Nucleus accumbens (tissue), 56 donors: ENCODE measurements around the gene PRKCSH.
"Not testable (repeated sequence)": the region's sequence is repeated elsewhere in the genome, so short reads cannot be mapped to it uniquely, and the experiment has no call there.

ENCODE experiments used
- DNase-seq, 56 donors: peaks; one replicate each; lab custom pipeline; 2025; lab: John Stamatoyannopoulos, UW

Gene PRKCSH

GRCh38 chr19:11418549-11419506 is 16.6 kb upstream of the PRKCSH start, which contains the start of gene RGL3:
Gene RGL3 (minus strand): TSS chr19:11419314. CDS start chr19:11419278, 36 bp downstream.
- DNase-seq, result peak in 2 of 56 donors; percentile 30 to 52

- peak in 4 of 56 donors; percentile 4 to 43 (median 12) for DNase-seq
These were observed 14.7 kb upstream of the PRKCSH start for GRCh38 chr19:11420429-11421370.

DNA sequence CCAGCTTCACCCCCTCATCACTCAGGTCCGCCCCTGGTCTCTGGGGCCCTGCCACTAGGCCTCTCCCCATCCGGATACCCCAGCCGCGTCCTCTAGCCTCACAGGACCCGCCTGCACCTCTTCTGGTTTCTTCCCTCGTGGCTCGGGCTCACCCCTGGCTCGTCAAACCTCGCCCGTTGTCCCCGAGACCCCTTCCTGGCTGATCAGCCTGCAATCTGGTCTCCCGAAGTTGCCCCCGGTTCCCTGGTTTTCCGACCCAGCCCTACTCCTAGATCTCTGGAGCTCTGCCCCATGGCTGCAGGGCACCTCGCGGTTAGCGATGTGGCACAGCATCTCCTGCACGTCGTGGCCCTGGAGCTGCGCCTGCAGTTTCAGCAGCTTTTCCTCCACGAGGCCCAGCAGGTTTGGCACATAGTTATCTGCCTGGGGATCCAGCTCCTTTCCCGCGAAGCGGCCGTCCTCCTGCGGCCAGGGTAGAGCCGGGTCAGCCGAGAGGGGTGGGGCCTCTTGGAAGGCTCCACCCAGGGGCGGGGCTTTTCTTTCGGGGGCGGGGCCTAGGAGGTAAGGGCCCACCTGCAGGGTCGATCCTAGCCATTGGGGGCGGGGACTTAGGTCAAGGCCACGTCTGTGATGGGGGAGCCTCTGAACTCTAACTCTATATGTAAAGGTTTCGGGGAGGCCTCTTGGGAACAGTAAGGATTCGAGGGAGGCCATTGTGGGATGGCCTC is 13.9 kb upstream of the PRKCSH start:
- peak in 1 of 56 donors; percentile 30 for DNase-seq

DNA sequence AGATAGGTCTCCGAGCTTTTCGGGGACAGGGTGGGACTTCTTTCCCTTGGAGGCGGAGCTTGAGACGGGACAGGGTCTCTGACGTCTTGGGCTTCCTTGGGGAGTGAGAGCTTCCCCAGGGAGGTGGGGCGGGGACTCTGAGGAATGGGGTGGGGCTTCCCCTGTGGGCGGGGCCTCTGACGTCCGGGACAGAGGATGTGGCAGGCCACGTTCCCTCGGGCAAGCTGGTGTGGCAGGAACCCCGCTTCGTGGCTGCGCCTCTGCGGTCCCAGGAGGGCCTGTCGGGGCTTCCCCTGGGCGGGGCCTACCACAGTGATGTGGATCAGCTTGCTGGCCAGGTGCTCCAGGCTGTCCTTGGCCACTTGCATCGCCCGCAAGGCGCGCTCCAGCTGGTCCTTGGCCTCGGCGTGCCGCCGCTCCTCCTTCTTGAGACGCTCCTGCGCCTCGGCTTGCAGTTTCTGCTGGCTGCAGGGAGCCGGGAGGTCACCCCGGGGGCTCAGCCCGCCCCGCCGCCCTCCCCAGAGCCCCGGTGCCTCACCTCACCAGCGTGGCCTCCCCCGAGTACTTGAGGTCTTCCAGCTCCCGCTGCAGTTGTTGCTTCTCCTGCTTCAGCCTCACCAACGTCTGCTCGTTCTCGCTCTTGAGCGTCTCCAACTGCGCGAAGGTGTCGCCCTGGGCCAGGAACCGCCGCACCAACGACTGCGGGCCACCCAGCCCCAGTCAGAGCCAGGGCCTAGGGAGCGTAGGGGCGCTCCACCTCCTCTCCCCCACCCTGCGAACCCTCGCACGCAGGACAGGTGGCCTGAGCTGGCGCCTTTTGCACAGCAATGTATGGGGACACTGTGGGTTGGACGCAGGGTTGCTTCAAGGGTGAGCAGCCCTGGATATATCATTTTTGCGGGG is 13.0 kb upstream of the PRKCSH start:
- DNase-seq, result peak in 22 of 56 donors; percentile 4 to 55 (median 20)

- DNase-seq, result no peak
These were observed 12.2 kb upstream of the PRKCSH start for GRCh38 chr19:11423164-11423790.

DNA sequence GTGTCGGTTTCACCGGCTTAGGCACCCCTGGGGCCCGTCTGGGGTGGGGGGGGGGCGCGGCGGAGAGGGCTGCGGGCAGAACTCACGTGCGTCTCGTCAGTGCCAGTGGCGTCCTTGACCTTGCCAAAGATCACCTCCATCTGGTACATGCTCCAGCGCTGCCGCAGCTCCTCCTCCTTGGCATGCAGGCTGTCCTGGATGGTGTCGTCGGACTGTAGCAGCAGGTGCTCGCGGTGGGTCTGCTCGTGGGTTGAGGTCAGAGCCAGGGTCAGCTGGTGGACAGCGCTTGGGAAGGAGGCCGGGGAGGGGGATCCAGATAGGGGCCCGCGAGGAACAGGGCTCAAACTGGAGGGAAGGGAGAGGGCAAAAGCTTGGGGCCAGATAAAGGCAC is 11.6 kb upstream of the PRKCSH start:
- no peak for DNase-seq

- DNase-seq, result no peak
These were observed 9.5 kb upstream of the PRKCSH start for GRCh38 chr19:11425719-11426457.

- DNase-seq, result no peak
These were observed 8.8 kb upstream of the PRKCSH start for GRCh38 chr19:11426656-11427055.

DNA sequence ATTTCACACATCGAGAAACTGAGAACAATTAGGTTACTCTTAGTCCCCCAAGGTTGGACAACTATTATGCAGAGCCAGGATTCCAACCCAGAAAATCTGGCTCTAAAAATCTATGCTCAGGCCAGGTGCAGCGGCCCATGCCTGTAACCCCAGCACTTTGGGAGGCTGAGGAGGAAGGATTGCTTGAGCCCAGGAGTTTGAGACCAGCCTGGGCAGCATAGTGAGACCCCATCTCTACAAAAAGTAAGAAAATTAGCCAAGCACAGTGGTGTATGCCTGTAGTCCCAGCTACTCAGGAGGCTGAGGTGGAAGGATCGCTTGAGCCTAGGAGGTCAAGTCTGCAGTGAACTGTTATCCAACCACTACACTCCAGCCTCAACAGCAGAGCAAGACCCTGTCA is 1.9 kb upstream of the PRKCSH start:
- not testable (repeated sequence) for DNase-seq

DNA sequence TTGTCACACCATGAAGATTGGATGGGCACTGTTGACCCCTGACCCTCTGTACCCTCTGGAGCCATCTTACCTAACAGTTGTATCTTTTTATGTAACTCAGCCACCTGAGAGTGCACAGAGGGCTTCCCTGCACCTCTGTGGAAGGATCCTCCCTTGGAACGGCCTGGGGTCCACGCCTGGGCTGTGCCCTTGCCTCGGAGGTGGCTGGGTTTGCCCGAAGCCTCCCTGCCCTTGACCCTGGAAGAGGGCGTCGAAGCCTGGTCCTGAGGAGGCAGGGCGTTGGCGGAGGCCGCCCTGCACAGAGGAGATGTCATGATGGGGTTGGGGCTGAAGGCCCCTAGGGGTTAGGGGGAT is 755 bp upstream of the PRKCSH start:
- no peak for DNase-seq

DNA sequence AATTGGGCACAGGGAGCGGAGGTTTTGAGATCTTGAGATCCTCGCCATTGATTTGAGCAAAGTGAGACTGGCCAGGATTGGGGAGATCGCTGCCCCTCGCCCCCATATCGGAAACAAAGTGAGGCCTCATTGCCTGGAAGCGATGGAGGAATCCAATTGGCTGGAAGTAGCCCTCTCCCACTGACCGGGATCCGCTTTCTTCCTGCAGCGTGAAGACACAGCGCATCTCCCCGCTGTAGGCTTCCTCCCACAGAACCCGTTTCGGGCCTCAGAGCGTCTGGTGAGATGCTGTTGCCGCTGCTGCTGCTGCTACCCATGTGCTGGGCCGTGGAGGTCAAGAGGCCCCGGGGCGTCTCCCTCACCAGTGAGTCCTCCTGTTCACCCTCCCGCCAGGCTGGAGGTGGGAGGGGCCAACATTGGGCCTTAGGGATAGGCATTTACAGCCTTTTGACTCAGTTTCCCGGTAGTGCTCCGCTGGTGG is 438 bp downstream of the PRKCSH start:
- no peak for DNase-seq

DNA sequence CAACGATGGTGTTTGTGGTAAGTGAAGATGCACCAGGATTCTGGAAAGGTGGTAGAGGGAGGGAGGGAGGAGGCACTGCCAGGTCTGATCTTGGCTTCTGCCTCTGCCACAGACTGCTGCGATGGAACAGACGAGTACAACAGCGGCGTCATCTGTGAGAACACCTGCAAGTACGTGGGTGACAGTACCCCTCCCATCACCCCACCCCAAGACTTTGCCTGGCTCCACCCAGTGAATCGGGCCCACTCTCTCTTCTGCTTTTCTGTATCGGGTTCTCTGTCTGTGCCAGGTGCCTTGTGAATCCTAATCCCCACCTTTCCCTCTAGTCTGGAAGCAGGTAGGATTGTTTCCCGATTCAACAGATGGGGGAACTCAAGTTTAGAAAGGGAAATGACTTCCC is 2.5 kb downstream of the PRKCSH start:
- DNase-seq, result no peak

DNA sequence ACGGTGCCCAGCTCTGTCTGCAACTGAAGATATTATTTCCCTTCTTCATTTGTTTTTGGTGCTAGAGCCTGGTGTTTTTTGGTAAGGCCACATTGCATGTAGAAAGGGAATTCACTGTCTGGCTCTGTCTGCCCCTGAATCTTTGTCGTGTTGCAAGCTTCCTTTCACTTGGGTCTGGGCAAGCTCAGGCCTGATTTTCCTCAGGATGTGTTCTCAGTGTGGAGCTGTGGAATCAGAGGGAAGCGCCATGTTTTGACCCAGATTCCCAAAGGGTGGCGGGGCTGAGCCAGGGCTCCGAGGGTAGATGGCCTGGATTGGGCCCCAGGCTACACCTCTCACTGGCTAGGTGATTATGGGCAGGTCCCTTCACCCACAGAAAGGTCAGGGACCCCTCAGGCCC is 8.6 kb downstream of the PRKCSH start:
- DNase-seq, result no peak

- DNase-seq, result no peak
These were observed 9.7 kb downstream of the PRKCSH start for GRCh38 chr19:11445141-11445540.

DNA sequence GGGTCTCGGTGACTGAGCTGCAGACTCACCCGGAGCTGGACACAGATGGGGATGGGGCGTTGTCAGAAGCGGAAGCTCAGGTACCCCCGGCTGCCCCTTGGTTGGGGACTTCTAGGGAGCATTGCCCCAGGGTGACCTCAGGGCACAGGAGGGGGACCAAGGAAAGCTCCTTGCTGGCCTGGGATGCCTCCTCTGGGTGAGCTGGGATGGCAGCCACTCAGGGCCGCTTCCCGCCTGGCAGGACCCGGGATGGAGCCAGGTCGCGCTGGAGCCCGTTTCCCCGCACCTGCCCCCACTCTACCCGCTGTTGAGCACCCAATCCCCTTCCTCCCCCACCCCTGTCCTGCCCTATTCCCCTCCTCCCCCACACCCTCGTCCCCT is 10.8 kb downstream of the PRKCSH start:
- peak in 1 of 56 donors; percentile 32 for DNase-seq

DNA sequence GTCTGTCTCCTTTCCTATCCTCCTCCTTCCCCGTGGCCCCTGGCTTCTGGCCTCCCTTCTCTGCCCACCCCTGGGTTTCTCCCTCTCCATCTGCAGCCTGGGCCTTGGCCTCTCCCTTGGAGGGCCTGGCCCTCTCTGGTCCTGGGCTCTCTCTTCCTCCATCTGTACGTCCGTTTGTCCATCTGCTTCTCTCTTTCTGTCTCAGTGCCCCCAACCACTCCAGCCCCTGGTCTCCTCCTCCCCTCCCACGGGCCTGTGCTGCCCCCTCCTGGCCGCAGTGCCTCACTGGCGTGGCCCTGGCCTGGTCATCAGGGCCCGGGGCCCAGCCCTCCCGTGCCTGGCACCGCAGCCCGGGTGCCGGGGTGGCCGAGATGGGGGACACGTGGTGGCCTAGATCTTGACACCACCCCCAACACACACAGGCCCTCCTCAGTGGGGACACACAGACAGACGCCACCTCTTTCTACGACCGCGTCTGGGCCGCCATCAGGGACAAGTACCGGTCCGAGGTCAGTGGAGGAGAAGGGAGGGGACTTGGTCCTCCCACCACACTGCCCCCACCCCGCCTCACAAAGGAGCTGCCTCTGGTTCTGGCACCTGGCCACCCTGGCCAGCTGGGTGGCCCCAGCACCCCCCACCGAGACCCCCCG is 11.3 kb downstream of the PRKCSH start:
- peak in 54 of 56 donors; percentile 7 to 94 (median 79) for DNase-seq
